Measurements from ENCODE around the gene PCMT1. TPM values are rescaled to one million over a fixed set of nuclear protein-coding genes. Genes with fewer than 3 reads are reported as not detected.

The PCMT1 gene
- total and polyA plus RNA-seq, 2 of the 13 experiments (the other 11 are each of a cell fraction or from before 2014, with no cell fraction given) = 112 to 169 TPM

DNA sequence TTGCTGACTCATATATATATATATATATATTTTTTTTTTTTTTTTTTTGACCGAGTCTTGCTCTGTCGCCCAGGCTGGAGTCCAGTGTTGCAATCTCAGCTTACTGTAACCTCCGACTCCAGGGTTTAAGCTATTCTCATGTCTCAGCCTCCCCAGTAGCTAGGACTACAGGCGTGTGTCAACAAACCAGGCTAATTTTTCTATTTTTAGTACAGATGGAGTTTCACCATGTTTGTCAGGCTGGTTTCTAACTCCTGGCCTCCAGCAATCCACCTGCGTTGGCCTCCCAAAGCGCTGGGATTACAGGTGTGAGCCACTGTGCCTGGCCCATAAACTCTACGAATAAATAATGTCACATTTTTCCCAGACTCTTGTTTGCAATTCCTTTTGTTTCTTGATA is 109.8 kb downstream of the PCMT1 start (continued):
- 0 out of 2 replicates have a peak, but pooled peaks have one; percentile 31 for TF ChIP-seq ZGPAT (CRISPR knock-in tag; IDR thresholded peaks at IDR 0.05)
- TF ChIP-seq GATAD2A (CRISPR knock-in tag; IDR thresholded peaks at IDR 0.05) = peak; percentile 85
- no peak for TF ChIP-seq ZNF83 (CRISPR knock-in tag; IDR thresholded peaks at IDR 0.05; ENCODE audit: borderline replicate concordance)
- TF ChIP-seq, protein P1, sequence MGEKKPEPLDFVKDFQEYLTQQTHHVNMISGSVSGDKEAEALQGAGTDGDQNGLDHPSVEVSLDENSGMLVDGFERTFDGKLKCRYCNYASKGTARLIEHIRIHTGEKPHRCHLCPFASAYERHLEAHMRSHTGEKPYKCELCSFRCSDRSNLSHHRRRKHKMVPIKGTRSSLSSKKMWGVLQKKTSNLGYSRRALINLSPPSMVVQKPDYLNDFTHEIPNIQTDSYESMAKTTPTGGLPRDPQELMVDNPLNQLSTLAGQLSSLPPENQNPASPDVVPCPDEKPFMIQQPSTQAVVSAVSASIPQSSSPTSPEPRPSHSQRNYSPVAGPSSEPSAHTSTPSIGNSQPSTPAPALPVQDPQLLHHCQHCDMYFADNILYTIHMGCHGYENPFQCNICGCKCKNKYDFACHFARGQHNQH (CRISPR knock-in tag; IDR thresholded peaks at IDR 0.05) = peak; percentile 37; the same call in 1 of the 2 replicates
- TF ChIP-seq ZNF3 (CRISPR knock-in tag; IDR thresholded peaks at IDR 0.05) = peak; percentile 50; the same call in 1 of the 2 replicates
- TF ChIP-seq AGO2 (optimal IDR thresholded peaks at IDR 0.05; ENCODE audit: low read depth, low read length) = no peak
- peak; percentile 47; the same call in 1 of the 2 replicates for TF ChIP-seq ZNF331 (CRISPR knock-in tag; IDR thresholded peaks at IDR 0.05)
- peak; percentile 90 for TF ChIP-seq GFI1 (CRISPR knock-in tag; IDR thresholded peaks at IDR 0.05; ENCODE audit: borderline replicate concordance)
- no peak for TF ChIP-seq JUN (CRISPR knock-in tag; IDR thresholded peaks at IDR 0.05)
- TF ChIP-seq THAP11 (CRISPR knock-in tag; IDR thresholded peaks at IDR 0.05) = peak; percentile 58; the same call in 1 of the 2 replicates
- TF ChIP-seq SOX5 (CRISPR knock-in tag; IDR thresholded peaks at IDR 0.05; ENCODE audit: borderline replicate concordance) = 0 out of 2 replicates have a peak, but pooled peaks have one; percentile 39
- no peak for TF ChIP-seq ESRRA (CRISPR knock-in tag; IDR thresholded peaks at IDR 0.05; ENCODE audit: low read depth)
- no peak for TF ChIP-seq NFYB (CRISPR knock-in tag; IDR thresholded peaks at IDR 0.05)
- TF ChIP-seq, protein P2, sequence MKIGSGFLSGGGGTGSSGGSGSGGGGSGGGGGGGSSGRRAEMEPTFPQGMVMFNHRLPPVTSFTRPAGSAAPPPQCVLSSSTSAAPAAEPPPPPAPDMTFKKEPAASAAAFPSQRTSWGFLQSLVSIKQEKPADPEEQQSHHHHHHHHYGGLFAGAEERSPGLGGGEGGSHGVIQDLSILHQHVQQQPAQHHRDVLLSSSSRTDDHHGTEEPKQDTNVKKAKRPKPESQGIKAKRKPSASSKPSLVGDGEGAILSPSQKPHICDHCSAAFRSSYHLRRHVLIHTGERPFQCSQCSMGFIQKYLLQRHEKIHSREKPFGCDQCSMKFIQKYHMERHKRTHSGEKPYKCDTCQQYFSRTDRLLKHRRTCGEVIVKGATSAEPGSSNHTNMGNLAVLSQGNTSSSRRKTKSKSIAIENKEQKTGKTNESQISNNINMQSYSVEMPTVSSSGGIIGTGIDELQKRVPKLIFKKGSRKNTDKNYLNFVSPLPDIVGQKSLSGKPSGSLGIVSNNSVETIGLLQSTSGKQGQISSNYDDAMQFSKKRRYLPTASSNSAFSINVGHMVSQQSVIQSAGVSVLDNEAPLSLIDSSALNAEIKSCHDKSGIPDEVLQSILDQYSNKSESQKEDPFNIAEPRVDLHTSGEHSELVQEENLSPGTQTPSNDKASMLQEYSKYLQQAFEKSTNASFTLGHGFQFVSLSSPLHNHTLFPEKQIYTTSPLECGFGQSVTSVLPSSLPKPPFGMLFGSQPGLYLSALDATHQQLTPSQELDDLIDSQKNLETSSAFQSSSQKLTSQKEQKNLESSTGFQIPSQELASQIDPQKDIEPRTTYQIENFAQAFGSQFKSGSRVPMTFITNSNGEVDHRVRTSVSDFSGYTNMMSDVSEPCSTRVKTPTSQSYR (CRISPR knock-in tag; IDR thresholded peaks at IDR 0.05; ENCODE audit: borderline replicate concordance) = no peak
- TF ChIP-seq, protein P3, sequence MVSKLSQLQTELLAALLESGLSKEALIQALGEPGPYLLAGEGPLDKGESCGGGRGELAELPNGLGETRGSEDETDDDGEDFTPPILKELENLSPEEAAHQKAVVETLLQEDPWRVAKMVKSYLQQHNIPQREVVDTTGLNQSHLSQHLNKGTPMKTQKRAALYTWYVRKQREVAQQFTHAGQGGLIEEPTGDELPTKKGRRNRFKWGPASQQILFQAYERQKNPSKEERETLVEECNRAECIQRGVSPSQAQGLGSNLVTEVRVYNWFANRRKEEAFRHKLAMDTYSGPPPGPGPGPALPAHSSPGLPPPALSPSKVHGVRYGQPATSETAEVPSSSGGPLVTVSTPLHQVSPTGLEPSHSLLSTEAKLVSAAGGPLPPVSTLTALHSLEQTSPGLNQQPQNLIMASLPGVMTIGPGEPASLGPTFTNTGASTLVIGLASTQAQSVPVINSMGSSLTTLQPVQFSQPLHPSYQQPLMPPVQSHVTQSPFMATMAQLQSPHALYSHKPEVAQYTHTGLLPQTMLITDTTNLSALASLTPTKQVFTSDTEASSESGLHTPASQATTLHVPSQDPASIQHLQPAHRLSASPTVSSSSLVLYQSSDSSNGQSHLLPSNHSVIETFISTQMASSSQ (IDR thresholded peaks at IDR 0.05; ENCODE audit: low read depth) = no peak
- TF ChIP-seq, protein P3 (CRISPR knock-in tag; IDR thresholded peaks at IDR 0.05; ENCODE audit: borderline replicate concordance) = no peak
- peak; percentile 87 for TF ChIP-seq FOXA3 (CRISPR knock-in tag; IDR thresholded peaks at IDR 0.05)
- TF ChIP-seq, protein P4, sequence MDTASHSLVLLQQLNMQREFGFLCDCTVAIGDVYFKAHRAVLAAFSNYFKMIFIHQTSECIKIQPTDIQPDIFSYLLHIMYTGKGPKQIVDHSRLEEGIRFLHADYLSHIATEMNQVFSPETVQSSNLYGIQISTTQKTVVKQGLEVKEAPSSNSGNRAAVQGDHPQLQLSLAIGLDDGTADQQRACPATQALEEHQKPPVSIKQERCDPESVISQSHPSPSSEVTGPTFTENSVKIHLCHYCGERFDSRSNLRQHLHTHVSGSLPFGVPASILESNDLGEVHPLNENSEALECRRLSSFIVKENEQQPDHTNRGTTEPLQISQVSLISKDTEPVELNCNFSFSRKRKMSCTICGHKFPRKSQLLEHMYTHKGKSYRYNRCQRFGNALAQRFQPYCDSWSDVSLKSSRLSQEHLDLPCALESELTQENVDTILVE (CRISPR knock-in tag; IDR thresholded peaks at IDR 0.05) = 0 out of 2 replicates have a peak, but pooled peaks have one; percentile 26
- no peak for TF ChIP-seq ZNF530 (CRISPR knock-in tag; IDR thresholded peaks at IDR 0.05; ENCODE audit: low read depth)
- no peak for TF ChIP-seq POLR2G (IDR thresholded peaks at IDR 0.05; ENCODE audit: low read depth, low read length)
- no peak for TF ChIP-seq KMT2A (CRISPR knock-in tag; IDR thresholded peaks at IDR 0.05)
